ENCODE data around the gene PTH1R. TPM values are rescaled to one million over a fixed set of nuclear protein-coding genes. Genes with fewer than 3 reads are reported as not detected.

The PTH1R gene
- total and polyA plus RNA-seq, 10 of the 15 experiments (the other 5 are each of a cell fraction or from before 2014, with no cell fraction given) = not detected

- H2AFZ ChIP-seq (ENCODE audit: control insufficient read depth, low read depth, low read length) = no peak overlapping the region
- TF ChIP-seq YY1 (IDR thresholded peaks at IDR 0.05; ENCODE audit: low read depth, low read length) (no peak), EED (IDR thresholded peaks at IDR 0.05; ENCODE audit: low read depth) (no peak), CEBPB (IDR thresholded peaks at IDR 0.05; ENCODE audit: borderline replicate concordance in 1 of 2, low read depth in 2 of 2, low read length in 2 of 2) (no peak), LARP7 (IDR thresholded peaks at IDR 0.05) (no peak), NFYA (IDR thresholded peaks at IDR 0.05; ENCODE audit: borderline replicate concordance, low read depth, low read length) (no peak), MEF2B (IDR thresholded peaks at IDR 0.05; ENCODE audit: partially characterized antibody, poor library complexity, severe bottlenecking) (no peak), ZSCAN29 (IDR thresholded peaks at IDR 0.05) (no peak), HCFC1 (IDR thresholded peaks at IDR 0.05; ENCODE audit: low read length) (no peak), GATAD2B (conservative IDR thresholded peaks at IDR 0.05; ENCODE audit: low read depth) (no peak)
- TF ChIP-seq, protein P1, sequence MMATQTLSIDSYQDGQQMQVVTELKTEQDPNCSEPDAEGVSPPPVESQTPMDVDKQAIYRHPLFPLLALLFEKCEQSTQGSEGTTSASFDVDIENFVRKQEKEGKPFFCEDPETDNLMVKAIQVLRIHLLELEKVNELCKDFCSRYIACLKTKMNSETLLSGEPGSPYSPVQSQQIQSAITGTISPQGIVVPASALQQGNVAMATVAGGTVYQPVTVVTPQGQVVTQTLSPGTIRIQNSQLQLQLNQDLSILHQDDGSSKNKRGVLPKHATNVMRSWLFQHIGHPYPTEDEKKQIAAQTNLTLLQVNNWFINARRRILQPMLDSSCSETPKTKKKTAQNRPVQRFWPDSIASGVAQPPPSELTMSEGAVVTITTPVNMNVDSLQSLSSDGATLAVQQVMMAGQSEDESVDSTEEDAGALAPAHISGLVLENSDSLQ (IDR thresholded peaks at IDR 0.05) = no peak
- H3K79me2 ChIP-seq (ENCODE audit: control insufficient read depth, insufficient read depth, low read length) = no peaks in the 10 kb centered on the region
- no TSS peak for BruUV-seq (replicated peaks)
- H3K27me3 ChIP-seq (replicated peaks in 1 of 2; ENCODE audit: control insufficient read depth in 2 of 2, insufficient read depth in 2 of 2, low read length in 1 of 2) = no peaks in the 10 kb centered on the region
- in situ Hi-C loops (cut with MboI) = loop anchor here (5.0 kb wide), 1 partner anchor 187 kb away; no protein-coding TSS in a partner anchor
- no peaks in the 10 kb centered on the region for H4K20me1 ChIP-seq (ENCODE audit: control insufficient read depth, insufficient read depth)
- DNase-seq (ENCODE audit: low read depth, low spot score) (no peak), FAIRE-seq (no peak), ATAC-seq (no peak)
- H3K36me3 ChIP-seq (ENCODE audit: control insufficient read depth in 2 of 2, insufficient read depth in 2 of 2, low read length in 1 of 2) = no peaks in the 10 kb centered on the region
- WGBS (ENCODE audit: insufficient coverage, insufficient replicate concordance, low lambda C conversion rate, missing lambda C conversion rate) = 59% methylated on average over 20 of the region's 22 CpGs
- no peak overlapping the region for H3K4me3 ChIP-seq
- intact Hi-C loops (cut with micrococcal nuclease; ENCODE audit: unreplicated experiment) = no loop called here
- no peaks in the 10 kb centered on the region for H3K4me1 ChIP-seq (ENCODE audit: control insufficient read depth, insufficient read depth, low read length)
- ChIA-PET RAD21 (ENCODE audit: unreplicated experiment) (interaction anchor here (1.9 kb wide), 1 partner anchor 10 kb away, joined by 5 read pairs; no protein-coding TSS in a partner anchor), CTCF (interaction anchor here (0.6 to 0.9 kb wide), 2 partner anchors 10 to 35 kb away, joined by 3 read pairs; no protein-coding TSS in a partner anchor), SMC1A (ENCODE audit: uncharacterized antibody, unreplicated experiment) (no interaction called here), POLR2A (interaction anchor here (0.5 kb wide), 1 partner anchor 74 kb away, joined by 3 read pairs; no protein-coding TSS in a partner anchor)
- no peaks in the 10 kb centered on the region for H3K9me3 ChIP-seq (replicated peaks; ENCODE audit: control insufficient read depth, insufficient read depth, low read length)
- no peak overlapping the region for H3K27ac ChIP-seq (ENCODE audit: control insufficient read depth, insufficient read depth)
- H3K9ac ChIP-seq (ENCODE audit: control insufficient read depth, insufficient read depth, low read length) = no peak overlapping the region
- H3K4me2 ChIP-seq (ENCODE audit: control insufficient read depth, insufficient read depth) = no peak overlapping the region
Observed at GRCh38 chr3:46899151-46900006, 21.9 kb downstream of the PTH1R start.

All from GM12878 (cell line).